Epithelial cell of esophagus (primary cell): ENCODE results near the gene GRK2.

Experiments
- DNase-seq: peaks from one replicate; pipeline ENCODE4 v3.0.0; 2010; ENCODE audit warnings: low read depth
- H3K4me3 ChIP-seq: 2 replicates; pipeline ENCODE4 v1.5.1; 2011; ENCODE audit warnings: mild to moderate bottlenecking, low read length, control low read depth
- CTCF ChIP-seq: IDR thresholded peaks from 2 replicates; pipeline ENCODE4 v1.5.1; 2011; ENCODE audit warnings: low read depth, mild to moderate bottlenecking, low read length, control low read depth, inconsistent platforms; ENCODE audit not compliant: insufficient read depth; ENCODE audit errors: missing control alignments

GRK2 gene

GRCh38 chr11:67238894-67239782 lies 27.1 kb upstream of the GRK2 start:
- no peak for TF ChIP-seq CTCF
- DNase-seq = peak; percentile 63
- peak overlapping the region; percentile 19 for H3K4me3 ChIP-seq

GRCh38 chr11:67239783-67240575 lies 26.3 kb upstream of the GRK2 start:
- TF ChIP-seq CTCF = no peak
- DNase-seq = peak; percentile 100
- H3K4me3 ChIP-seq = peak overlapping the region; percentile 96

GRCh38 chr11:67240576-67241389 lies 25.5 kb upstream of the GRK2 start:
- no peak for TF ChIP-seq CTCF
- peak overlapping the region; percentile 96 for H3K4me3 ChIP-seq
- DNase-seq = peak; percentile 77

GRCh38 chr11:67242548-67242947 lies 23.7 kb upstream of the GRK2 start:
- no peak for DNase-seq
- no peak for TF ChIP-seq CTCF

GRCh38 chr11:67243051-67243450 lies 23.2 kb upstream of the GRK2 start:
- no peak for DNase-seq
- no peak overlapping the region for H3K4me3 ChIP-seq
- TF ChIP-seq CTCF = no peak

More at GRCh38 chr11:67242548-67242947, 23.7 kb upstream of the GRK2 start:
- no peak overlapping the region for H3K4me3 ChIP-seq

- no peak for DNase-seq
- H3K4me3 ChIP-seq = no peak overlapping the region
- no peak for TF ChIP-seq CTCF
Observed at GRCh38 chr11:67245046-67245445, 21.2 kb upstream of the GRK2 start.
